K562 (cell line): ENCODE data around the gene PRPS1L1.

Experiments used
- JUN ChIP-seq, 2 experiments: sonication (generic) in 1 of 2; formaldehyde crosslinking in 1 of 2; IDR thresholded peaks; 2 replicates each; pipeline versions ENCODE4 v1.6.1 to v1.8.0; 2012 to 2022; ENCODE audit warnings: borderline replicate concordance in 2 of 2, mild to moderate bottlenecking in 2 of 2, improper control_type of control experiment in 1 of 2, low read depth in 1 of 2, low read length in 1 of 2, missing genetic modification reagents in 1 of 2
- POLR2A ChIP-seq: fragments of 450-650 bp; conservative IDR thresholded peaks from 2 replicates; pipeline ENCODE4 v1.6.1; 2016
- RBM17 ChIP-seq: fragments of 200-400 bp; formaldehyde crosslinking; IDR thresholded peaks from 2 replicates; pipeline ENCODE4 v1.6.1; 2017; ENCODE audit warnings: low read depth, mild to moderate bottlenecking, low read length, borderline replicate concordance
- RHOXF2B ChIP-seq: fragments of 250-450 bp; sonication (Bioruptor Pico); conservative IDR thresholded peaks from 2 replicates; pipeline ENCODE4 v1.5.1; 2021
- ZNF76 ChIP-seq: fragments of 250-450 bp; sonication (Bioruptor Pico); IDR thresholded peaks from 2 replicates; pipeline ENCODE4 v1.4.0; 2020; ENCODE audit warnings: mild to moderate bottlenecking, moderate library complexity, borderline replicate concordance

GRCh38 chr7:18037609-18038008, 10.0 kb upstream of the PRPS1L1 start:
- no peak for TF ChIP-seq ZNF76 (CRISPR knock-in tag)
- TF ChIP-seq RBM17, result no peak
- TF ChIP-seq RHOXF2B (CRISPR knock-in tag), result no peak
- TF ChIP-seq POLR2A, result no peak
- TF ChIP-seq JUN (IDR thresholded peaks at IDR 0.05; ENCODE audit: borderline replicate concordance, low read depth, low read length), result no peak
- no peak for TF ChIP-seq JUN (CRISPR knock-in tag; IDR thresholded peaks at IDR 0.05; ENCODE audit: borderline replicate concordance)
